ENCODE data around the gene EVX1. TPM values are rescaled to one million over a fixed set of nuclear protein-coding genes. Genes with fewer than 3 reads are reported as not detected.

Gene EVX1
- total and polyA plus RNA-seq, 10 donors = not detected

DNA sequence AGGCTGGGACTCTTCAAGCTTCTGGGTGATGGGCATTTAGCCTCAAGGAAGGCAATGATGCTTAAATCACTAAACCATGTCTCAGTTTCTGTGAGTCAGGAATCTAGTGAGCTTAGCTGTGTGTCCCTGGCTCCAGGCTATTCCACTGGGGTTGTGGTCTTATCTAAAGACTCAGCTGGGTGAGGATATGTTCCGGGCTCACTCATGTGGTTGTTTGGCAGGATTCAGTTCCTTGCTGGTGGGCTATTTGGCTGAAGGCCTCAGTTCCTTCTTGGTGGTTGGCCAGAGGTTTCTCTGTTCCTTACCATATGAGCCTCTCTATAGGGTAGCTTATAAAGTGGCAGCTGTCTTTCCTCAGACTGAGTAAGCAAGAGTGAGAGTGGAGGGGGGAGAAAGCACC is 12.0 kb downstream of the EVX1 start:
- Histone ChIP-seq H3K9me3 (no peaks in the 10 kb centered on the region), H3K36me3 (no peaks in the 10 kb centered on the region), H3K27ac (no peak overlapping the region), H3K4me1 (peaks cover 10 to 22% (median 15%) of the 10 kb centered on the region in 6 donors), H3K27me3 (replicated peaks in 1 of 7) (peaks cover 3 to 67% (median 44%) of the 10 kb centered on the region in 7 donors), H3K4me3 (no peak overlapping the region)
- intact Hi-C loops (cut with DNase I; ENCODE audit: low total_unique reads) = no loop called here
- WGBS, 5 donors = 50 to 86% (median 83%) methylated on average over 1 of the region's 1 CpG
- no peak for DNase-seq
- TF ChIP-seq POLR2AphosphoS5 (IDR thresholded peaks at IDR 0.05) (no peak), POLR2A (IDR thresholded peaks at IDR 0.05) (no peak)
- TF ChIP-seq, protein P1, sequence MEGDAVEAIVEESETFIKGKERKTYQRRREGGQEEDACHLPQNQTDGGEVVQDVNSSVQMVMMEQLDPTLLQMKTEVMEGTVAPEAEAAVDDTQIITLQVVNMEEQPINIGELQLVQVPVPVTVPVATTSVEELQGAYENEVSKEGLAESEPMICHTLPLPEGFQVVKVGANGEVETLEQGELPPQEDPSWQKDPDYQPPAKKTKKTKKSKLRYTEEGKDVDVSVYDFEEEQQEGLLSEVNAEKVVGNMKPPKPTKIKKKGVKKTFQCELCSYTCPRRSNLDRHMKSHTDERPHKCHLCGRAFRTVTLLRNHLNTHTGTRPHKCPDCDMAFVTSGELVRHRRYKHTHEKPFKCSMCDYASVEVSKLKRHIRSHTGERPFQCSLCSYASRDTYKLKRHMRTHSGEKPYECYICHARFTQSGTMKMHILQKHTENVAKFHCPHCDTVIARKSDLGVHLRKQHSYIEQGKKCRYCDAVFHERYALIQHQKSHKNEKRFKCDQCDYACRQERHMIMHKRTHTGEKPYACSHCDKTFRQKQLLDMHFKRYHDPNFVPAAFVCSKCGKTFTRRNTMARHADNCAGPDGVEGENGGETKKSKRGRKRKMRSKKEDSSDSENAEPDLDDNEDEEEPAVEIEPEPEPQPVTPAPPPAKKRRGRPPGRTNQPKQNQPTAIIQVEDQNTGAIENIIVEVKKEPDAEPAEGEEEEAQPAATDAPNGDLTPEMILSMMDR (IDR thresholded peaks at IDR 0.05 in 8 of 11, conservative IDR thresholded peaks at IDR 0.05 in 3 of 11) = no peak

GRCh38 chr7:27260211-27260610 is 17.6 kb downstream of the EVX1 start:
- Histone ChIP-seq H3K36me3 (no peaks in the 10 kb centered on the region), H3K27ac (no peak overlapping the region), H3K4me1 (no peaks in the 10 kb centered on the region), H3K9me3 (no peaks in the 10 kb centered on the region), H3K27me3 (replicated peaks in 1 of 7) (peaks cover 0 to 34% (median 0%) of the 10 kb centered on the region in 7 donors), H3K4me3 (no peak overlapping the region)
- TF ChIP-seq POLR2A (IDR thresholded peaks at IDR 0.05) = no peak
- TF ChIP-seq, protein P1 (IDR thresholded peaks at IDR 0.05 in 8 of 11, conservative IDR thresholded peaks at IDR 0.05 in 3 of 11) = no peak
- no peak for TF ChIP-seq POLR2AphosphoS5 (IDR thresholded peaks at IDR 0.05)
- WGBS, 5 donors = 54 to 68% (median 66%) methylated on average over 5 of the region's 5 CpGs
- no peak for DNase-seq
- intact Hi-C loops (cut with DNase I; ENCODE audit: low total_unique reads) = no loop called here

DNA sequence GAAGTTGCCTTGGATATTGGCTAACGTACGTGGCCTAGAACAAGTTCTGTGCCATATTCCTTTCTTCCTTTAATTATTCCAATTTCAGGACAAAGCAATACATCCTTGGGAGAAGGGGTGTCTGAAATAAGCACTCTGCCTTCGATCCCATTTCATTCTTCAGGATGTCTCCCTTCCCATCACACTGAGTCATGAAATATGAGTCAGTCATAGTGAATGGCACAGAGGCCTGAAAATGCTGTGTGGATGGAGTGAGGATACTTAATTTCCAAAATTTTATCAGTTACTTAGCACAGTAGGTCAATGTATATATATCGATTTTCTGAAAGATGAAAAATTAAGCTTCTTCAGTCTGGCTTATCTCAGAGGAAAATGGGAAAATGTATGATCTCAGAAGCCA is 19.5 kb downstream of the EVX1 start:
- H3K4me3 ChIP-seq = no peak overlapping the region
- WGBS, 5 donors = 84 to 89% (median 86%) methylated on average over 4 of the region's 4 CpGs
- no peaks in the 10 kb centered on the region for H3K4me1 ChIP-seq
- H3K9me3 ChIP-seq = no peaks in the 10 kb centered on the region
- H3K27me3 ChIP-seq (replicated peaks in 1 of 7) = peaks cover 0 to 27% (median 0%) of the 10 kb centered on the region in 7 donors
- intact Hi-C loops (cut with DNase I; ENCODE audit: low total_unique reads) = no loop called here
- no peak for DNase-seq
- H3K27ac ChIP-seq = no peak overlapping the region
- no peak for TF ChIP-seq POLR2A (IDR thresholded peaks at IDR 0.05)
- H3K36me3 ChIP-seq = no peaks in the 10 kb centered on the region

GRCh38 chr7:27263781-27264180 is 21.2 kb downstream of the EVX1 start:
- no peak for DNase-seq
- no peaks in the 10 kb centered on the region for H3K36me3 ChIP-seq
- 57 to 63% (median 61%) methylated on average over 2 of the region's 2 CpGs for WGBS, 5 donors
- H3K4me3 ChIP-seq = no peak overlapping the region
- peaks cover 0 to 27% (median 0%) of the 10 kb centered on the region in 7 donors for H3K27me3 ChIP-seq (replicated peaks in 1 of 7)
- H3K9me3 ChIP-seq = no peaks in the 10 kb centered on the region
- intact Hi-C loops (cut with DNase I; ENCODE audit: low total_unique reads) = no loop called here
- TF ChIP-seq, protein P1 (IDR thresholded peaks at IDR 0.05 in 8 of 11, conservative IDR thresholded peaks at IDR 0.05 in 3 of 11) = no peak
- TF ChIP-seq POLR2AphosphoS5 (IDR thresholded peaks at IDR 0.05) (no peak), POLR2A (IDR thresholded peaks at IDR 0.05) (no peak)
- H3K4me1 ChIP-seq = no peaks in the 10 kb centered on the region
- H3K27ac ChIP-seq = no peak overlapping the region

GRCh38 chr7:27269455-27269854 is 26.9 kb downstream of the EVX1 start:
- peaks cover 0 to 31% (median 29%) of the 10 kb centered on the region in 8 donors for H3K9me3 ChIP-seq
- intact Hi-C loops (cut with DNase I; ENCODE audit: low total_unique reads) = no loop called here
- TF ChIP-seq, protein P1 (IDR thresholded peaks at IDR 0.05 in 8 of 11, conservative IDR thresholded peaks at IDR 0.05 in 3 of 11) = no peak
- no peak for TF ChIP-seq POLR2AphosphoS5 (IDR thresholded peaks at IDR 0.05)
- TF ChIP-seq POLR2A (IDR thresholded peaks at IDR 0.05) = no peak
- peaks cover 0 to 23% (median 0%) of the 10 kb centered on the region in 7 donors for H3K27me3 ChIP-seq (replicated peaks in 1 of 7)
- no peaks in the 10 kb centered on the region for H3K36me3 ChIP-seq
- H3K4me1 ChIP-seq = no peaks in the 10 kb centered on the region
- no peak overlapping the region for H3K27ac ChIP-seq
- DNase-seq = no peak
- H3K4me3 ChIP-seq = no peak overlapping the region
- 88 to 93% (median 90%) methylated on average over 14 of the region's 14 CpGs for WGBS, 5 donors

Measured in spleen (tissue), 11 donors.